IMR-90 (cell line): ENCODE measurements around the gene PPFIA1. TPM values are rescaled to one million over a fixed set of nuclear protein-coding genes. Genes with fewer than 3 reads are reported as not detected.

Experiments
- ATAC-seq: fragments of 200-7000 bp; cut with Tn5 transposase; 2 replicates; pipeline ENCODE4 v1.9.1; 2020; ENCODE audit warnings: low read depth, mild to moderate bottlenecking, moderate library complexity
- BruUV-seq: library from RNA; stranded (reverse); fragments of 400-500 nt; replicated peaks from 2 replicates; lab custom pipeline; 2021; lab: Mats Ljungman, UMichigan
- CTCF ChIA-PET: fragments of 300-600 bp; formaldehyde crosslinking; extraction: SDS; loops from one replicate; lab custom pipeline; 2021; ENCODE audit warnings: antibody characterized with exemption; lab: Yijun Ruan, JAX
- POLR2A ChIA-PET: fragments of 300-600 bp; sonication (Branson Sonifier 250); formaldehyde crosslinking; loops from one replicate; lab custom pipeline; 2022; ENCODE audit warnings: antibody characterized with exemption; ENCODE audit not compliant: unreplicated experiment; lab: Charles Lee
- DNase-seq: peaks from one replicate; pipeline ENCODE4 v3.0.0; 2013
- H2AFZ ChIP-seq: replicated peaks from 2 replicates; pipeline ENCODE3; 2013; ENCODE audit warnings: low read length, mild to moderate bottlenecking; ENCODE audit not compliant: poor library complexity
- H2AK5ac ChIP-seq: 2 replicates; pipeline ENCODE4 v1.6.1; 2013; ENCODE audit warnings: low read depth, low read length, inconsistent platforms
- H2AK9ac ChIP-seq: replicated peaks from 2 replicates; pipeline ENCODE3; 2013; ENCODE audit warnings: mild to moderate bottlenecking, low read depth, low read length, moderate library complexity; ENCODE audit not compliant: poor library complexity
- H2BK120ac ChIP-seq: 2 replicates; pipeline ENCODE4 v1.6.1; 2013; ENCODE audit warnings: low read depth, low read length, inconsistent platforms
- H2BK15ac ChIP-seq: 3 replicates; pipeline ENCODE4 v1.6.1; 2013; ENCODE audit warnings: low read depth, low read length, inconsistent platforms
- H2BK20ac ChIP-seq: 2 replicates; pipeline ENCODE4 v1.6.1; 2013; ENCODE audit warnings: low read depth, mild to moderate bottlenecking, inconsistent platforms, low read length, moderate library complexity
- H2BK5ac ChIP-seq: 2 replicates; pipeline ENCODE4 v1.6.1; 2013; ENCODE audit warnings: mild to moderate bottlenecking, low read depth, low read length, inconsistent platforms; ENCODE audit not compliant: poor library complexity, severe bottlenecking
- H3K14ac ChIP-seq: replicated peaks from 2 replicates; pipeline ENCODE4 v1.6.1; 2013; ENCODE audit warnings: low read depth, low read length, inconsistent platforms
- H3K18ac ChIP-seq: 2 replicates; pipeline ENCODE4 v1.6.1; 2013; ENCODE audit warnings: low read depth, low read length, control low read depth
- H3K23ac ChIP-seq: 2 replicates; pipeline ENCODE4 v1.6.1; 2013; ENCODE audit warnings: low read depth, low read length, inconsistent platforms
- H3K27ac ChIP-seq: 2 replicates; pipeline ENCODE4 v1.5.1; 2013; ENCODE audit warnings: mild to moderate bottlenecking, control low read depth, low read length; ENCODE audit not compliant: insufficient read depth
- H3K27me3 ChIP-seq: 2 replicates; pipeline ENCODE4 v1.6.1; 2013; ENCODE audit warnings: low read length; ENCODE audit not compliant: control insufficient read depth, insufficient read depth
- H3K36me3 ChIP-seq: 2 replicates; pipeline ENCODE4 v1.6.1; 2013; ENCODE audit warnings: low read length, mixed read lengths; ENCODE audit not compliant: control insufficient read depth, insufficient read depth
- H3K4ac ChIP-seq: 2 replicates; pipeline ENCODE4 v1.6.1; 2013; ENCODE audit warnings: low read depth, low read length, inconsistent platforms
- H3K4me1 ChIP-seq: 2 replicates; pipeline ENCODE4 v1.6.1; 2013; ENCODE audit warnings: low read length, mixed read lengths; ENCODE audit not compliant: control insufficient read depth, insufficient read depth
- H3K4me2 ChIP-seq: 2 replicates; pipeline ENCODE4 v1.6.1; 2013; ENCODE audit warnings: low read depth, mild to moderate bottlenecking, control low read depth, low read length, moderate library complexity
- H3K4me3 ChIP-seq: 2 replicates; pipeline ENCODE4 v1.5.1; 2013; ENCODE audit warnings: low read depth, mild to moderate bottlenecking, control low read depth, low read length, moderate library complexity; ENCODE audit not compliant: insufficient read depth
- H3K56ac ChIP-seq: 2 replicates; pipeline ENCODE4 v1.6.1; 2013; ENCODE audit warnings: low read length, inconsistent platforms; ENCODE audit not compliant: insufficient read depth; ENCODE audit errors: extremely low read depth
- H3K79me1 ChIP-seq, 2 experiments: 2 replicates each; pipeline ENCODE4 v1.6.1; 2013; ENCODE audit warnings: low read length in 2 of 2, inconsistent platforms in 1 of 2, low read depth in 1 of 2
- H3K9ac ChIP-seq: 2 replicates; pipeline ENCODE4 v1.6.1; 2013; ENCODE audit warnings: low read depth, low read length, control low read depth
- H3K9me1 ChIP-seq: 2 replicates; pipeline ENCODE4 v1.6.1; 2013; ENCODE audit warnings: low read length, inconsistent platforms; ENCODE audit not compliant: insufficient read depth
- H3K9me3 ChIP-seq: 2 replicates; pipeline ENCODE4 v1.6.1; 2013; ENCODE audit warnings: low read length; ENCODE audit not compliant: control insufficient read depth, insufficient read depth
- H4K20me1 ChIP-seq: 2 replicates; pipeline ENCODE4 v1.6.1; 2013; ENCODE audit warnings: low read length, inconsistent platforms; ENCODE audit not compliant: insufficient read depth
- H4K5ac ChIP-seq: 2 replicates; pipeline ENCODE4 v1.6.1; 2013; ENCODE audit warnings: mild to moderate bottlenecking, low read depth, low read length, control low read depth
- H4K8ac ChIP-seq, 2 experiments: 2 replicates each; pipeline ENCODE4 v1.6.1; 2013; ENCODE audit warnings: low read depth in 2 of 2, low read length in 2 of 2, control low read depth in 1 of 2, inconsistent platforms in 1 of 2
- H4K91ac ChIP-seq: 2 replicates; pipeline ENCODE4 v1.6.1; 2013; ENCODE audit warnings: low read depth, low read length, inconsistent platforms; ENCODE audit not compliant: insufficient read depth
- BHLHE40 ChIP-seq: fragments of 150-350 bp; IDR thresholded peaks from 2 replicates; pipeline ENCODE4 v1.6.1; 2016; ENCODE audit warnings: mild to moderate bottlenecking, low read depth, low read length
- CHD1 ChIP-seq: IDR thresholded peaks from 2 replicates; pipeline ENCODE4 v1.6.1; 2012; ENCODE audit warnings: low read depth, low read length, improper control_type of control experiment
- MAFK ChIP-seq: IDR thresholded peaks from 2 replicates; pipeline ENCODE4 v1.6.1; 2012; ENCODE audit warnings: low read depth, low read length, improper control_type of control experiment
- MAZ ChIP-seq: IDR thresholded peaks from 2 replicates; pipeline ENCODE4 v1.6.1; 2012; ENCODE audit warnings: low read depth, mild to moderate bottlenecking, low read length, improper control_type of control experiment, moderate library complexity, borderline replicate concordance
- NFE2L2 ChIP-seq: fragments of 150-350 bp; IDR thresholded peaks from 2 replicates; pipeline ENCODE4 v1.6.1; 2016; ENCODE audit warnings: low read depth, mild to moderate bottlenecking, low read length
- POLR2A ChIP-seq: IDR thresholded peaks from 2 replicates; pipeline ENCODE4 v1.6.1; 2012; ENCODE audit warnings: mild to moderate bottlenecking, low read depth, low read length
- RAD21 ChIP-seq: IDR thresholded peaks from 2 replicates; pipeline ENCODE4 v1.6.1; 2012; ENCODE audit warnings: low read length, improper control_type of control experiment
- RCOR1 ChIP-seq: IDR thresholded peaks from 2 replicates; pipeline ENCODE4 v1.6.1; 2012; ENCODE audit warnings: mild to moderate bottlenecking, low read length, improper control_type of control experiment; ENCODE audit not compliant: insufficient replicate concordance
- RFX5 ChIP-seq: IDR thresholded peaks from 2 replicates; pipeline ENCODE4 v1.8.0; 2012; ENCODE audit warnings: low read depth, mild to moderate bottlenecking, low read length, moderate library complexity
- WGBS, 2 experiments: methylation state at CpG; one replicate each; pipeline versions ENCODE4 v1.1.5 to v1.1.7; 2013; ENCODE audit warnings: missing lambda C conversion rate in 2 of 2; ENCODE audit not compliant: insufficient read length in 1 of 2; ENCODE audit errors: extremely low coverage in 2 of 2; 5-methylcytosine and 5-hydroxymethylcytosine counted together
- dilution Hi-C: fragments of 300-500 bp; cut with HindIII; formaldehyde crosslinking; loops from one replicate; pipeline ENCODE4 v1.14.3; 2018; ENCODE audit warnings: low sequenced_read_pairs; ENCODE audit not compliant: unreplicated experiment
- in situ Hi-C: fragments of 300-500 bp; cut with MboI; formaldehyde crosslinking; loops from 3 replicates; pipeline ENCODE4 v1.14.3; 2019; ENCODE audit warnings: low sequenced_read_pairs, inconsistent platforms, mixed read lengths
- intact Hi-C: fragments of 100-400 bp; cut with micrococcal nuclease; formaldehyde crosslinking; loops from 2 replicates; pipeline ENCODE4 v1.10.0; 2022
- polyA plus RNA-seq, 3 experiments: library from polyadenylated mRNA; depleted of rRNA; stranded (reverse); fragments of >200 nt; gene quantifications; 2 replicates each; pipeline ENCODE4 v1.2.3, GENCODE V29; 2012; ENCODE audit warnings: low replicate concordance in 1 of 3
- total RNA-seq: library from RNA; depleted of rRNA; stranded (reverse); fragments of >200 nt; gene quantifications from 2 replicates; pipeline ENCODE4 v1.2.3, GENCODE V29; 2012
- TF ChIP-seq, protein P1 (sequence below): conservative IDR thresholded peaks from 2 replicates; pipeline ENCODE4 v1.5.1; 2012; ENCODE audit warnings: mild to moderate bottlenecking, low read depth, low read length, improper control_type of control experiment

The PPFIA1 gene
- total and polyA plus RNA-seq, 2 of the 4 experiments (the other 2 are of a cell fraction) = 25.6 to 37.2 TPM

DNA sequence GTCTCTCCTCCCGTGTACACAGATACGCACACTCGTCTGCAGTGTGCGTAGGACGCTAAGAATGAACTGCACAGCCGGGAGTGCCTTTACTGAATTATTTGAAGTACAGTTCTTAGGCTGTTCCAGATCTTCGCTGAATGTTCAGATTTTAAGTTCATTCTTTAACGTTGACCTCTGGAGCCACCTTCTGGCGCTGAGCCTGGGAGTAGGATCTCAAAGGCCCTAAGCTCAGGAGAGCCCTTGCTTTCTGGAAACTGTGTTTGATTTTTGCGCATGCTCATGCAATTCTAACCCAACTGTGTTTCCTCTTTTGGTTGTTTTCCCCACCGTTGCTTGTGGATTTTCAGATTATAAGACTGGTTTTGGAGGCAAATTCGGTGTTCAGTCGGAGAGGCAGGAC is 150.6 kb downstream of the PPFIA1 start:
- in situ Hi-C loops = no loop called here
- H3K79me1 ChIP-seq = peaks cover 19 to 86% of the 10 kb centered on the region in 2 experiments
- dilution Hi-C loops = no loop called here
- H3K27ac ChIP-seq = no peak overlapping the region
- H2AK5ac ChIP-seq = no peak overlapping the region
- H4K20me1 ChIP-seq = peaks cover 83% of the 10 kb centered on the region
- no peak overlapping the region for H3K23ac ChIP-seq
- TF ChIP-seq RAD21 = no peak
- no peak for TF ChIP-seq POLR2A
- TF ChIP-seq RCOR1 = no peak
- no peak for TF ChIP-seq MAZ
- no peak for TF ChIP-seq CHD1
- no peak for TF ChIP-seq RFX5
- TF ChIP-seq BHLHE40 = no peak
- no peak for TF ChIP-seq MAFK
- TF ChIP-seq NFE2L2 = no peak
- TF ChIP-seq, protein P1, sequence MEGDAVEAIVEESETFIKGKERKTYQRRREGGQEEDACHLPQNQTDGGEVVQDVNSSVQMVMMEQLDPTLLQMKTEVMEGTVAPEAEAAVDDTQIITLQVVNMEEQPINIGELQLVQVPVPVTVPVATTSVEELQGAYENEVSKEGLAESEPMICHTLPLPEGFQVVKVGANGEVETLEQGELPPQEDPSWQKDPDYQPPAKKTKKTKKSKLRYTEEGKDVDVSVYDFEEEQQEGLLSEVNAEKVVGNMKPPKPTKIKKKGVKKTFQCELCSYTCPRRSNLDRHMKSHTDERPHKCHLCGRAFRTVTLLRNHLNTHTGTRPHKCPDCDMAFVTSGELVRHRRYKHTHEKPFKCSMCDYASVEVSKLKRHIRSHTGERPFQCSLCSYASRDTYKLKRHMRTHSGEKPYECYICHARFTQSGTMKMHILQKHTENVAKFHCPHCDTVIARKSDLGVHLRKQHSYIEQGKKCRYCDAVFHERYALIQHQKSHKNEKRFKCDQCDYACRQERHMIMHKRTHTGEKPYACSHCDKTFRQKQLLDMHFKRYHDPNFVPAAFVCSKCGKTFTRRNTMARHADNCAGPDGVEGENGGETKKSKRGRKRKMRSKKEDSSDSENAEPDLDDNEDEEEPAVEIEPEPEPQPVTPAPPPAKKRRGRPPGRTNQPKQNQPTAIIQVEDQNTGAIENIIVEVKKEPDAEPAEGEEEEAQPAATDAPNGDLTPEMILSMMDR = no peak
- ChIA-PET CTCF (no interaction called here), POLR2A (no interaction called here)
- no peak overlapping the region for H4K8ac ChIP-seq
- ATAC-seq (no peak), DNase-seq (no peak)
- H3K14ac ChIP-seq = no peak overlapping the region
- peaks cover 85% of the 10 kb centered on the region for H3K36me3 ChIP-seq
- H3K4me3 ChIP-seq = no peak overlapping the region
- no peak overlapping the region for H2BK5ac ChIP-seq
- H3K9me1 ChIP-seq = peaks cover 25% of the 10 kb centered on the region
- no peak overlapping the region for H2AFZ ChIP-seq
- H4K5ac ChIP-seq = no peak overlapping the region
- H3K9ac ChIP-seq = no peak overlapping the region
- no TSS peak for BruUV-seq
- H2BK20ac ChIP-seq = no peak overlapping the region
- H3K18ac ChIP-seq = no peak overlapping the region
- no peaks in the 10 kb centered on the region for H3K27me3 ChIP-seq
- no peak overlapping the region for H3K56ac ChIP-seq
- no peak overlapping the region for H2AK9ac ChIP-seq
- H3K4me2 ChIP-seq = no peak overlapping the region
- H4K91ac ChIP-seq = no peak overlapping the region
- WGBS, 2 experiments = 87% methylated on average over 6 of the region's 13 CpGs; no CpG with 5 or more reads in 1 of the 2 experiments
- H3K9me3 ChIP-seq = no peaks in the 10 kb centered on the region
- H2BK15ac ChIP-seq = no peak overlapping the region
- intact Hi-C loops = no loop called here
- H3K4me1 ChIP-seq = peaks cover 7% of the 10 kb centered on the region; the same call in 1 of the 2 replicates
- H3K4ac ChIP-seq = no peak overlapping the region
- no peak overlapping the region for H2BK120ac ChIP-seq
